GM19238 (cell line): ENCODE measurements around the gene EI24.

Experiments used
- DNase-seq: peaks from one replicate; pipeline ENCODE4 v3.0.0; 2011; ENCODE audit warnings: low spot score; ENCODE audit not compliant: insufficient read length

Gene EI24

DNA sequence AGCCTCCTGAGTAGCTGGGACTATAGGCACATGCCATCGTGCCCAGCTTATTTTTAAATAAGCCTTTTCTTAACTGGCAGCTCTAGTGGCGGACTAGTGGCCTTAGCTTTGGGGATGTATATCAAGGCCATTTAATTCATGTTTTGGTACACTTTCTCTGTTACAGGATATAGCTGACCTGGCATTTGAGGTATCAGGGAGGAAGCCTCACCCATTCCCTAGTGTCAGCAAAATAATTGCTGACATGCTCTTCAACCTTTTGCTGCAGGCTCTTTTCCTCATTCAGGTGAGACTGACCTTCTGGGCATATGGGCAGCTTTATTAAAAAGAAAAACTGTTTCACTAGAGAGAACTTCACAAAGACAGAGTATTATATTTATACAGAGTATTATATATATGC is 9.5 kb downstream of the EI24 start:
- DNase-seq, result no peak

DNA sequence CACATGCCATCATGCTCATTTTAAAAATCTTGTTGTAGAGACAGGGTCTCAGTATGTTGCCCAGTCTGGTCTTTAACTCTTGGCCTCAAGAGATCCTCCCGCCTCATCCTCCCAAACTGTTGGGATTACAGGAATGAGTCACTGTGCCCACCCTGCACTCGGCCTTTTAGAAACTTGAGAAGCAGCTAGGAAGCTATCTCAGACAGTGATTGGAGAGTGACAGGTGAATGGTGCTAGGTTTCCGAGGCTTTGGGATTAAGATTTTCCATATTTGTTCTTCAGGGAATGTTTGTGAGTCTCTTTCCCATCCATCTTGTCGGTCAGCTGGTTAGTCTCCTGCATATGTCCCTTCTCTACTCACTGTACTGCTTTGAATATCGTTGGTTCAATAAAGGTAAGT is 10.5 kb downstream of the EI24 start:
- no peak for DNase-seq

DNA sequence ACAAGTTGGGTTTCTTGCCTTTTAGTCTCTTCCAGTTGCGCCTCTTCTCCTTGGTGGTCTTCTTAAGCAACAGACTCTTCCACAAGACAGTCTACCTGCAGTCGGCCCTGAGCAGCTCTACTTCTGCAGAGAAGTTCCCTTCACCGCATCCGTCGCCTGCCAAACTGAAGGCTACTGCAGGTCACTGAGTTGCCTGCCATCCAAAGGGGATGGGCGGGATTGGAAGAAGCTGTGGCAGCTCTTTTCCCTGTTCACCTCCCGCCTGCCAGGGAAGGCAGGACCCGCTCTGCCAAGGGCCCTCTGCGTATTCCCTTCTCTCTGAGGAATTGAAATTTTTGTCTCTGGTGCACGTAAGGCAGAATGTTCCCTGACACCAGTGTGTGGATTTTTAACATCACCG is 14.2 kb downstream of the EI24 start:
- DNase-seq, result no peak

DNA sequence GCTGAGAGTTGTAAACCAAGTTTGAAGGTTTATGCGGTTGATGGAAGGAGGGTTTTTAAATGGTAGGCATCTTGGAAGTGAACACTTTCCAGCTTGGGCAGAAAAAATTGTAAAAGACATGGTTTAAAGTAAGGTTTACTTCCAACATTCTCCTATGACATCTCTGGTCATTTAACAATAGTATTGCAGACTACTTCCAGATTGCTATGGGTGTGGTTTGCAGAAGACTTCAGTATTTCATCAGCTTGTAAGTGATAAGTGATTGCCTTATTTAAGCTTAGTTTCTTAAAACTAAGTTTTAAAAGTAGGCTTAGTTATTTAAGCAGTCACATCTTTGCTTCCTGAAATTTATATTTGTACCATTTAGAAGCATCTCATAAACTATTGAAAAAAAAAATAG is 16.2 kb downstream of the EI24 start:
- DNase-seq, result no peak

DNA sequence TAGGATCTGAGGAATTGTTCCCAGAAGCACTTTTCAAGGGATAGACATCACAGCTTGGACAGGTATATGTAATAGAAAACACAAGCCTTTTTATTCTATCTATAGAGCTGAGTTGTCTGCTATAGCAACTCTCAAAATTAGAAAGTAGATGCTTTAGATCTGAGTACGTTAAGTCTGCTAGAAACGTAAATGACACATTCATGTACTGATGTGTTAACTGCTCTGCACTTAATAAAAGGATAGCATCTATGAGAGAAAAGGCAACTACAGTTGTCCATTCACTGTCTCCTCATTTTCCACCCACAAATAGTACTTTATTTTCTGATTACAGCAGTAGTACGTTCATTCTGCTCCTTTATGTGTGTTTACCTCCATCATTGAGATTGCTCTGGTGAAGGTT is 17.3 kb downstream of the EI24 start:
- DNase-seq, result no peak

DNA sequence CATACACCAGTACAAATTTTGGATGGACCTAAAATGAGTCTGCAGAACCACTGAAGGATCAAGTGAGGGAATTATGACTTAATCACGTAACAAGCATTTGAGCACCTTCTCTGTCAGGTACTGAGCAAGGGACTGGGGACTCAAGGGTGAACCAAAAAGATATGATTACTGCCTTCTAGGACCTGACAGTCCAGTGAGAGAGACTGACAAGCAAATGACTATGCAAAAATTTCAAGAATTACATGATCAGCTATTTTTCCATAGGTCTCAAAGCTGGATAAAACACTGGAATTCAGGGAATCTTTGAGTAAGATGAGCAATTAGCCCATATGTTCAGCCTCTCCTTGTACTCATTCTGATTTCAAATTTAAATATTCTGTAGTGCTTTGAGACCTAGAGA is 18.2 kb downstream of the EI24 start:
- no peak for DNase-seq

DNA sequence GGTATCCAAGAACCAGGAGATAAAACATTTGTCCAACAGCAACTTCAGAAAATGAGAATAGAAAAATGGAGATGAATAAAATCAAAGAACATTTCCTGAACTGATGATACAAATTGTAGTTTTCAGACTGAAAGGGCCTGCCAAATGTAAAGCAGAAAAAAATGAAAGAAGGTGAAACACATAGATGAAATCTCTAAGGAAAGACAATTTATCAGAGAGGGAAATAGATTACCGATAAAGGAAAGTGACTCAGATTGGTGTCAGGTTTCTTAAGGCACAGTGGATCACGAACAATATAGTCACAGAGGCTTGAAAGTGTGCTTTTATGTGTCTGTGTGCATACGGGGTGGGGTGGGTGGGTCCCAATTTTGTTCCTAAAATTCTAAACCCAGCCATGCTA is 19.2 kb downstream of the EI24 start:
- no peak for DNase-seq

DNA sequence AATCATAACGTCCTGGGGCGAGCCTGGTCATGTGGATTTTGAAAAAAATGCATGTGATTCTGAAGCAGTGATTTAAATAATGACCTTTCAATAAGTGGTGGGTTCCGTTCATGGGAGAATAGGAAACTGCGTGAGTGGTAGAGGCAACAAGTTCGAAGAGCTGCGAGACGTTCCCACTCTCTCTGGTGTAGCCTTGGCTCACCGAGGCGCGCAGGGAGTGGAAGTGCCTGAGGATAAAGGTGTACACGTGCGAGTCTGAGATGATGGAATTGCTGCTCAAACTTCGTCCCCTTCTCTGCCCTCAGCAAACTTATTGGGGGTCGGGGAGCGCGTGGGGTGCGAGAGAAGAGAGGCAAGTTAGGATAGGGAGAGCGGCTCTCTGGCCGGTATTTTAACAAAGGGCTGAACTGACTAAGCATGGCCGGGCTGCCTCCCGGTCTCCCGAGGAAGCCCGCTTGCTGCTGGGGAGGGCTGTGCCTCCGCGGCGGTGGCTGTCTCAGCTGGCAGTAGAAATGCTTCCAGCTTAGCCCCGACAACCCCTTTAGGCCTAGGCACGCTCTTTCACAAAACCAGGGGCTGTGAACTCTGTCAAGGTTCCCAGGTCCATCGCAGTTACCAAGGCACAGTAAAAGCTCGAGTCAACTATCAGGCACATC is 22.5 kb downstream of the EI24 start:
- DNase-seq, result no peak

DNA sequence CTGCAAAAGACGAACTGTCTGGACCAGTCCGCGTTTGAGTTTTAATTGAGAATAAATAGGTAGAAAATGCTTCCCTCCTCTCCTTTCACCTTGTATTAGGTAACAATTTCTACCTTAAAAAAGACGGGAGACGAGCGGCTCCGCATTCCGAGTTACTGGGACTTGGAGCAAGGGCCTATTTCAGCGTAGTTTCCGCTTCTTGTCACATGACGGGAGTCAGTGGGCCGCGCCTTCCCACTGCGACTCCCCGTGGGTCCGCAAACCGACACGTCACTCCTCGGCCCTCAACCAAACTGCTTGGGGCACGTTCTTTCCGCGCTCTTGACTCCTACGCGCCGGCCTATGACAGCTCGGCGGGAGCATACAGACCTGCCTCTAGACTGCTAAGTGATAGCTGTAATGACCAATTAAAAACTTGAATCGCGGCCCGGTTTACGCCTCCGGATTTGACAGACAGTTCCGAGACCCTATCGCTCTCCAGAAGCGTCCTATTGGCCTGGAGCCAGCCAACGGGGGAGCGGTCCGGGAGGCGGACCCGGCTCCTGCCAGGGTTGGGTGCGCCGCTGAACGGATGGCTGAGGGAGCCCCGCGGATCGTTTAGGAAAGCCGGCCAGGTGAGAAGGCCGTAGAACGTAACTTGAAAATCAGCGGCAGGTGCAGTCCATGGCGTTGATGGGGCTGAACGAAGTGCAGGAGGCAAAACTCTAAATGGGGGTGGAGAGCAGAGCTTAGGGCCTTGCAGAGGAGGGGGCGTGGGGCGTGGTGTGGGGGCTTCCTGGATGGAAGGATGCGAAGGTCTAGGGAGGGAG is 23.2 kb downstream of the EI24 start, which contains the start of gene STT3A:
STT3A (plus strand) TSS at position 548 of the 809 bp plus-strand sequence. CDS start 3,064 bp downstream, outside the sequence.
- peak; percentile 90 for DNase-seq

DNA sequence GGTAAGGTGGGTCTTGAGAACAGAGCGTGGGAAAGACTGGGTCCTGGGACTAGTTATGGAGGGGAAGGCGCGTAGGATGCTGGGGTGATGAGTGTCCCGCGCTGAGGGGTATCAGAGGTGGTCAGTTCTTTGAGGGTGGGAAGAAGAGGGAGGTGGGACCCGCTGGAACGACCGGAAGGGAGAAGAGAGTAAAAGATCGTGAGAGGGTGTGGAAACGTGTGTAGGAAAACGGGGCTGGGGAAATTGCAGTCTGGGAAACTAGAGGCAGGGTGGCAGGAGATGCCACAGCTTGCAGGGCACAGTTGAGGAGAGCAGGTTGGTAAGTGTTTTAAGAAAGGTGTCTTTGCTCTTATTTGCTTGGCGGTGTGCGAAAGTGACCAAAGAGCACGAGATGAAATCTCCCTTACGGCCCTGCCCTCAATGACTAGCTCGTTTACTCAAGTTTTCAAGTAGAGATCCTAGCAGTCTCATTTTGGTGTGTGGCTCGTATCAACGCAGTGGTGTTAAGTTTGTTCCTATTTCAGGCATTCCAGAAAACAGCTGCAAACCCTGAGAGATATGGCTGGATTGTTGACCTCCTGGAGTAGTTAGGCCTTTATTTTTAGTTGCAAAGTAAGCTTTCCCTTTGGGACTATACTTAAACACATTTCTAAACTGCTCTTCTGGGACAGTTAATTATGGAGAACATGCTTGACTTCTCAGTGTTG is 24.0 kb downstream of the EI24 start:
- no peak for DNase-seq

DNA sequence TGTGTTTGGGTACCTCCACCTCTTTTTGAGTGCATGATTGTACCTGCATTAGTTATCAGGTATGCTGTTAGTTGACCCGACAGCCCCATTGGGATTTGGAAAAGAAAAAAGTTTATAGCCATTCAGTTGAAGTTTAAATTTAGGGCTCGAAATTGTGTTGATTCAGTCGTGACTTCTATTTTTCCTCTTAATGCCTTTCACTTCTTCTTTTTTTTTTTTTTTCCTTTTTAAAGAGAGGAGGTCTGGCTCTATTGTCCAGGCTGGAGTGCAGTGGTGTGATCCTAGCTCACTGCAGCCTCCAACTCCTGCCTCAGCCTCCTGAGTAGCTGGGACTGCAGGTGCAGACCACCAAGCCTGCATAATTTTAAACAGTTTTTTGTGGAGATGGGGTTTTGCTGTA is 25.7 kb downstream of the EI24 start:
- DNase-seq, result no peak

DNA sequence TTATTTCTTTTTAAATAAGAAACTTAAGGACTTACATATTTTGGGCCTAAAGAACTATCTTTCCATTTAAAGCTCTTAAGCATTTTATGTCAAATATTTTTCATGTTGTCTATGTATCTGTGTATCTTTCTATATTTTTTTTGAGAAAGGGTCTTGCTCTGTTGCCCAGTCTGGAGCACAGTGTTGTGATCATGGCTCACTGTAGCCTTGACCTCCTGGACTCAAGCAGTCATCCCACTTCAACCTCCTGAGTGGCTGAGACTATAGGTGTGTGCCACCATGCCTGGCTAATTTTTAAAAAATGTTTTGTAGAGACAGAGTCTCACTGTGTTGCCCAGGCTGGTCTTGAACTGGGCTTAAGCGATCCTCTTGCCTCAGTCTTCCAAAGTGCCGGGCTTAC is 31.4 kb downstream of the EI24 start:
- DNase-seq, result no peak

DNA sequence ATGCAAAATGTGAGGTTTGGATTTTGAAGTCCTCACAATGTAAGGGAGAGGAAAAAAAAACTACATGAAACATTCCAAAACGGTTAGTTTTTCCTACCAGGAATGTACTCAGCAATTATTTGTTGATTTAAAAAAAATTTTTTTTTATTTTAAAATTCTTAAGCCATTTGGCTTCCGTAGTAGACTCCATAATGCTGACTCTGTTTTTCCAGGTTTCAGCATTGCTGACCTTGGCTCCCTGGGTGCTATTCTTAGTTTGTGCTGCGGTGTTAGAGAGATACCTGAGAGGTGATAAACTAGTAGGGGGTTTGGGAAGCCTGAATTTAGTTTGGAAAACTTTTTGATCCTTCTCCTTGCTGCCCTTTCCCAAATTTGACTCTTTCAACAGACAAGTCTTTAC is 33.9 kb downstream of the EI24 start:
- DNase-seq, result no peak

DNA sequence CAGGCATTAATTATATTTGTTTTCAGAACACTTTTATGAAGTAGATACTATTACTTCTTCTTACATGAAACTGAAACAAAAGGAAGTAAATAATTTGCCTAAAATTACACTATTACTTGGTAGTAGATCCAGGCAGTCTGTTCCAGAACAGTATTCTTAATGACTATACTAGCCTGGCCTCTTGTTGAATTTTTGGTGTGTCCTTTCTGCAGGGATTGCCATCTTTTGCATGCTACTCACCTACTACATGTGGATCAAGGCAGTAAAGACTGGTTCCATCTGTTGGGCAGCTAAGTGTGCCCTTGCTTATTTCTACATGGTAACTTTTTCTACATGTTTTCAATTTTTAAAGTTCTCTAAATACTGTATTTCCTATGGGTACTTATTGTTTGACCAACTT is 36.1 kb downstream of the EI24 start:
- DNase-seq, result no peak

DNA sequence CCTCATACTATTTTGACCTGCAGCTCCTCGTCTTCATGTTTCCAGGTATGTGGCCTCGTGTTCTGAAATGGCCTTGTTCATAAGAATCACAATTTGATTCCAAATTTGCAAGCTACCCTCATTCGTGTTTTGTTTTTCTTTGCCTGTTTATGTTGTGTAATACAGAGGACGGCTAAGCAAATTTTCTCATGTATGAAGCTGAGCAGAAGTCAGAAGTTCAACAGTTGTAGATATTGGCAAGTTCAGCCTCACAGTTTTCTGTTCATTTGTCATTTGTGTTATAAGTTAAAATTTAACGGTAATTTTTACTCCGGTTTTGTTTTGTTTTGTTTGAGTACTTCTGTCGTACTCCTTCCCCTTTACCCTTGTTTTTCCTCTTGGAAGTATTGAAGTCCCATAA is 40.3 kb downstream of the EI24 start:
- DNase-seq, result no peak

DNA sequence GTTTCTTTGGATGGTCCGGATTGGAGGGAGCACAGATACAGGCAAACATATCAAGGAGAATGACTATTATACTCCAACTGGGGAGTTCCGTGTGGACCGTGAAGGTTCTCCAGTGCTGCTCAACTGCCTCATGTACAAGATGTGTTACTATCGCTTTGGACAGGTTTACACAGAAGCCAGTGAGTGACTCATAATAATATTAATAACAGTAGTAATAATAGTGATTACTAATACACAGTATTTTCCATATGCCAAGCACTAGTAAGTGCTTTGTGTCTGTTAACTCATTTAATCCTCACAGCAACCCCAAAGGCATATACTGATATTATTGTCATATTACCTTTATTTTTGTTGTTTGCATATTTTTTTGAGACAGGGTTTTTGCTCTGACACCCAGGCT is 49.1 kb downstream of the EI24 start:
- DNase-seq, result no peak

DNA sequence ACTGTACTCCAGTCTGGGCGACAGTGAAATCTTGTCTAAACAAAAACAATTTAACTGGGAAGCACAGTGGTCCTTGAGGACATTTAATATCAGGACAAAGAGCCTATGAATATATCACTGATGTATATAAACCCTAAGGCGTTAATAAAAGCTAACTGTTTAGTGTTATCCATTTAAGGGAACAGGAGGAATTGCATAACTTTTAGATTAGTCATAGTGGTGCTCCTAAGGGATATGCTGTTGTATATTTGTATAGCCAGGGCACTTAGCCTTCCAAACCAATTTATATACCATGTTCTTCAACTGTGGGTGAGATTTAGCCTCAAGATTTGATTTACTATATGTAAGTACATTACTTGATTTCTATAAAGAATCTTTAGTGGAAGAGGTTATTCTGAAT is 52.7 kb downstream of the EI24 start:
- no peak for DNase-seq

DNA sequence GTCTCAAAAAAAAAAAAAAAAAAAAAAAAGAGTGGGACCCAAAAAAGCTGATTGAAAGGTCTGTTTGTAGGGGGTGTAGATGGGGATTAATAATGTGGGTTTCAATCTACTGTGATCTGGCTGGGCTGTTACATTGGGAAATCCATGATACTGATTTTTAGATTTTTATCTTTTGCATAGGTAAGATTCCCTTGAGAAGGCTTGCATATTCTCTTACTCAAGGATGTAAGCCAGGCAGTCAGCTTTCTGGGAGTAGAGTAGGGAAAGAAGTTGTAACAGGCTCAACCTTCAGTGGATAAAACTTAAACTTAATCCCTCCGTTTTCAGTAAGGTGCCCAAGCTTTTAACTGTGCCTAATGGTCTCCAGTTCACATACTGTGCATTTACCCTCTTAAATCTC is 53.8 kb downstream of the EI24 start:
- no peak for DNase-seq

DNA sequence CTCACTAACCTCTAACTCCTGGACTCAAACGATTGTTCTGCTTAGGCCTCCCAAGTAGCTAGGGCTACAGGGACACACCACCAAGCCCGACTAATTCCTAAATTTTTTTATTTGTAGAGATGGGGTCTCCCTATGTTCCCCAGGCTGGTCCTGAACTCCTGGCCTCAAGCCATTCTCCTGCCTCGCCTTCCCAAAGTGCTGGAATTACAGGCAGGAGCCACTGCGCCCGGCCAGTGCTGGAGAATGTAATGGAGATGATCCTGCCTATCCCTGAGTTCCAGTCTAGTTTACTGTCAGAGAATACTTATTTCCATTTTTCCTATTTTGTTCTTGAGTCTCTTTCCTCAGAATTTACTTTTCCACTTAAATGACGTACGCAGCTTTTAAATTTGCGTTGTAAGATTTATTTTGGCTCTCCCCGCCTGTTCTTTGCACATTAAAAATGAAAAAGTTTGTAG is 55.5 kb downstream of the EI24 start, which contains the start of gene CHEK1:
CHEK1 (plus strand) TSS at position 408 of the 458 bp plus-strand sequence. CDS start 1,606 bp downstream, outside the sequence.
- DNase-seq, result no peak

DNA sequence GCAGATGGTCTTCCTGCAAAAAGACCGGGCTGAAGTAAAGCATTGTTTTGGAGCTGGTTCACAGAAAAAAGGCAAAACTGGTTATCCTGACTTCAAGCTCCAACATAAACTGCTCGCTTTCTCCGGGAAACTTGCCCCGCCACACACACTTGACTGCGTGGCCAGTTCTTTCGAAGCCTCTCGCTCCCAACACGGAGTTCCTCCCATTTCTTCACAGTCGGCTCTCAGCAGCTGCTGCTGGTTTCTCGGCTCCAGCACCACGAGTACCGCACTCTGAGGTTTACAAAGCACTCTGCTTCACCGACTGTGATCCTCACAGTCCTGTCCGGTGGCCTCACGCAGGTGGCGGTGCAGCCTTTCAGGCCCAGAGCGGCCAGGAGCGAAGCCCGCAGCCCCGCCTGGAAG is 56.0 kb downstream of the EI24 start:
- DNase-seq, result no peak

DNA sequence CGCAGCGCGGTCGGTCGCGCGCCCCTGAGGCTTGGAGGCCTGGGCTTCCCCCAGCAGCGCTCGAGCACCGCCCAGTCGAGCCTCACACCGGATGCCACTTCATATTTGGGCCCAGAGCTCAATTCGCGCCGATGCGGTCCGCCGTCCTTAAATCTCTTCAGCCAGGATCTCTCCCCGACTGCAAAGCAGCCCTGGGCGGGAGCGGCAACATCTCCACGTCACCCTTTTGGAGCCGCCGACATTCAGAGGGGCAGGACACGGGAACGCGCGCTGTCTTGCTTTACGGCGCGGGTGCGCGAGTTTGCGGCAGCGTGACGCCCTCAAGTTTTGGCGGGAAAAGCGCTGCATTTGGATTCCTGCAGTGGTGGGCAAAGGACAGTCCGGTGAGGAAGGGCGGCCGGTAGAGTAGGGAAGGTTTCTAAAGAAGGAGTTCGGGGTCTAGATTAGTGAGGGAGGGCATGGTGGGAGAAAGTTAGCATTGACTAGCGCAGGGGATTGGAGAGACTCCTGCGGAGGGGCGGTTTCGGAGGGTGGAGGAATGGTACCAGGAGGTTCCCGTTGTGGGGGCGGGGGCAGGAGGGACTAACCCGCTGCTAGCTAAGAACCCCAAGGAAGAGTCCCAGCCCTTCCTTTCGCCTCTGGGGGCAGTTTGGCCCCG is 56.5 kb downstream of the EI24 start:
- peak; percentile 55 for DNase-seq
